COLO668 (cell line): Measurements from ENCODE around the gene MCM10.

ENCODE experiments used
- DNase-seq: peaks from one replicate; lab custom pipeline; 2025; ENCODE audit not compliant: unreplicated experiment; lab: John Stamatoyannopoulos, UW

MCM10 gene

DNA sequence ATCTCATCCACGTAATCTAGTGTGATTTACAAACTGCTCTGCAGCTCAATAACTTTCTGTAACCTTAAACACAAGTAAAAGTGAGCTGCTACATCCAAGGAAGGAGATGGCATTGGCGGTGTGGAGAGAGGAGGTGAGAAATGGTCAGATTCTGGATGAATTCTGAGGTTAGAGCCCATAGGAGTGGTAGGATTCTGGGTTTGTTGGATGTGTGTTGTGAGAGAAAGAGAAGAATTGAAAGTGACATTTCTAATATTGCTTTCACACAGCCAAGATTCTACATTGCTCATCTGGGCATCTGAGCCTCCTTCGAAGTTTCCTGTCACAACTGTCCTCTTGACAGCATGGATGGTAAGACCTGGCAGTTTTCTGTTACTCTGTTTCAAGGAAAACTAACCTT, 2.5 kb downstream of the MCM10 start:
- no peak for DNase-seq

DNA sequence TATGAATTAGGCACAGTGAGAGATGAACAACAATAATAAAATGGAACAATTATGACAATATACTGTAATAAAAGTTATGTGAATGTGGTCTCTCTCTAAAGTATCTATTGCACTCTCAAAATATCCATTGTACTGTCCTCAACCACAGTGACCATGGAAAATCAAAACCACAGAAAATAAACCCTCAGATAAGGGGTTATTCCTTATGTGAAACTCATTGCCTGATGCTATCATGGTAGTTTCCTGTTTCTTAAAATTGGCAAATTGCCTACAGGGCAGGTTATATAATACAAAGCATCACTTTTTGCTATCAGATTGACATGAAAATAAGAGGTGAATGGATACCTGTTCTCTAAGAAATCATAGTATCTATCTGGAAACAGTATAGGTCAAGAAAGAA, 3.8 kb downstream of the MCM10 start:
- no peak for DNase-seq

DNA sequence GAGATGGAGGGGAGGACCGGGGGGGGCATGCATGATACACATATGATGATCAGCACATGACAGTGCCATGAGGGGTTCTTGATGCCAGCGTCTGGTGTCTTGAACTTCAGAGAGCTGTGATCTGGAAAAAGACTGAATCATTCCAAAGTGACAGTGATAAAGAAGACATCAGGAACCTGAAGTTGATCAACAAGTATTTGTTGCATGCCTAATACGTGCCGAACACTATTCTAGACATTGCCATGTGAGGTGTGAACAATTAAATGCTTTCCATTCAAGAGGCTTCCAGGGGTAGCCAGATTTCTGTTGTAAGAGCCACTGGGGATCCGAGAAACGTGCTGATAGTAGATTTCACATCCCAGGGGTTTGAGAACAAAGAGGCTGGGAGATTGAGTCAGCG, 6.2 kb downstream of the MCM10 start:
- DNase-seq: no peak

DNA sequence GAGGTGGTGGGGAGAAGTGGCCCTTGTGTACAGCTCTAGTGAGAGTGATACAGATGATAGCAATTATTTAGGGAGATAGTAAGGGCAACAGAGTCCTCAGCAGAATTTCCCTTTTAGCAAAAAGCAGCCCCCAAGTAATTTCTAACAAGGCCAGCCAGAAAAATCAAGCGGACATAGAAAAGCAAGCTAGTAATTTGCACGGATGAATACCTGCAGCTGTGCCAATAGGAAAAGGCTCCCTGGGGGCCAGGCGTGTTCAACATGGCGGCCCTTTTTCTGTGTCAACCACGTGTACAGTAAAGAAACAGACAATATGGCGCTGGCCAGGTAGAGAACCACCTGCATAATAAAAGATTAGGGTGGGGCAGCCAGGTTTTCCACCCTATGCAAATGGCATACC, 7.4 kb downstream of the MCM10 start:
- DNase-seq: no peak

DNA sequence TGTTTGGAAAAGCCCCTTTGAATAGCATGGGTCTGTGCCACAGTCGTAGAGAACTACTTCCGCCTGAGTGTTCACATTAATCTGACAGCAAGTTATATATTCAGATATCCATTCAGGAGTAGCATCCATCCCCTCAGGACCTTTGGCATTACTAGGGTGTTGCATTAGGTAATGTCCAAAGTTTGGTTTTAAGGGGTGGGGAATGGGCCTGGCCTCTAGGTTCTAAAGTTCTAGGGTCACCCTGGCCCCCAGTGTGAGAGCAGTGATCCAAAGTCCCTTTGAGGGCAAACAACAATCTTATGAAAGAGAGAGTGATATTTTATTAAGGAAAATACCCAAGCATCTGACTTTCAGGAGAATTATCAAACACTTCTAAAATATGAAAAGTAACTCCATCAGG, 12.3 kb downstream of the MCM10 start:
- DNase-seq: no peak

DNA sequence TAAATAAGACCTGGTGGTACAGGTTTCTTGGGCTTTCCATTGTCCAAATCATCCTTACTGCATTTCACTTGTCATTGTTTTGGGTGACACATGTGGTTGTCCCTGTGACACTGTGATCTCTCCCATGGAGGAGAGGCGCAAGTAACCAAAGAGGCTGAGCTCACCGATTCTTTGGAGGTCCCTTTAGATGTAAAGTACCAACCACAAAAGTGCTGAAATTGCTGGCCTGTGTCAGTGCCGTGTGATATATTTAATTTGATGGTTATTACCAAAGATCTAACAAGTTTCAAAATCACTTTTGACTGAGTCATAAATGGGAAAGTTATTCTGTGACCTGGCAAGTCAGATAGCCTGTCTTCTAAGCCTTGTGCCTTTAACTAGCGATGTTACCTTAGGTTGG, 19.4 kb downstream of the MCM10 start:
- DNase-seq: no peak

DNA sequence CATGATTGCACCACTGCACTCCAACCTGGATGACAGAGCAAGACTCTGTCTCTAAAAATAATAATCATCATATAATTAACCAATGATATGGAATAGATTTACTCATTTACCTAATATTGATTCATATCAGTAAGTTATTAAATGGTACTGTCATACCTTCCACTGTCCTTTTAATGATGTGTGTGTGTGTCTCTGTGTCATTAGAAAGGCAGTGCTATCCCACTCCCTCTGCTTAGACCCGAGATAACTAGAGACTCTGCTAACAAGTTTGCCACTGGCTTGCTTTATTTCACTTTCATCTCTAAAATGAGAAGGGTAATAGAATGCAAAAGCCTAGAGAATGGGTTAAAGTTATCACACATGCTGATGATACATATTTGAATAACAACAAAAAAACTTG, 21.1 kb downstream of the MCM10 start:
- DNase-seq: no peak

DNA sequence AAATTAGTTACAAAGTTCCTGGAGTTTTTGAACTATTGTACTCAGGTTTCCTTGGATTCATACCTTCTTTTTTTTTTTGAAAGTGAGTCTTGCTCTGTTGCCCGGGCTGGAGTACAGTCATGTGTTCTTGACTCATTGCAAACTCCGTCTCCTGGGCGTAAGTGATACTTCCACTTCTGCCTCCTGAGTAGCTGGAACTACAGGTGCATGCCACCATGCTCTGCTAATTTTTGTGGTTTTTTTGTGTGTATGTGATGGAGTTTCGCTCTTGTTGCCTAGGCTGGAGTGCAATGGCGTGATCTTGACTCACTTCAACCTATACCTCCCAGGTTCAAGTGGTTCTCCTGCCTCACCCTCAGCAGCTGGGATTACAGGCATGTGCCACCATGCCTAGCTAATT, 22.3 kb downstream of the MCM10 start:
- no peak for DNase-seq

DNA sequence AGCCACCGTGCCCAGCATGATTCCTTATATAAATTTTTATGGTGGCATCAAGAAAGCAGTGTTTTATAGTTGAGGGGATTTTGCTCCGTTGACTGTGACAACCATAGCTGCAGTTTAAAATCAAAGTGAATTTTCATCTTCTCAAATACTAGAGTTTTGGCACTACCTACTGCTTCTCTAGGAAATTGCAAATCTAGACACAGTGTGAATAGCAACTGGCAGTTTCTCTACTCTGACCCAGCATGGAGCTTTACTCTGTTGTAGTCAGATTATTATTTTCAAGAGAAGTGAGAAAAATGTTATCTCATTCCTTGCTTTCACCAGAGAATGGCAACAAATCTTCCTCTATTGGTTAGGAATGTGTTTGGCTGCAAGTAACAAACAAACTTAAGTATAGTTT, 22.9 kb downstream of the MCM10 start:
- DNase-seq: no peak

DNA sequence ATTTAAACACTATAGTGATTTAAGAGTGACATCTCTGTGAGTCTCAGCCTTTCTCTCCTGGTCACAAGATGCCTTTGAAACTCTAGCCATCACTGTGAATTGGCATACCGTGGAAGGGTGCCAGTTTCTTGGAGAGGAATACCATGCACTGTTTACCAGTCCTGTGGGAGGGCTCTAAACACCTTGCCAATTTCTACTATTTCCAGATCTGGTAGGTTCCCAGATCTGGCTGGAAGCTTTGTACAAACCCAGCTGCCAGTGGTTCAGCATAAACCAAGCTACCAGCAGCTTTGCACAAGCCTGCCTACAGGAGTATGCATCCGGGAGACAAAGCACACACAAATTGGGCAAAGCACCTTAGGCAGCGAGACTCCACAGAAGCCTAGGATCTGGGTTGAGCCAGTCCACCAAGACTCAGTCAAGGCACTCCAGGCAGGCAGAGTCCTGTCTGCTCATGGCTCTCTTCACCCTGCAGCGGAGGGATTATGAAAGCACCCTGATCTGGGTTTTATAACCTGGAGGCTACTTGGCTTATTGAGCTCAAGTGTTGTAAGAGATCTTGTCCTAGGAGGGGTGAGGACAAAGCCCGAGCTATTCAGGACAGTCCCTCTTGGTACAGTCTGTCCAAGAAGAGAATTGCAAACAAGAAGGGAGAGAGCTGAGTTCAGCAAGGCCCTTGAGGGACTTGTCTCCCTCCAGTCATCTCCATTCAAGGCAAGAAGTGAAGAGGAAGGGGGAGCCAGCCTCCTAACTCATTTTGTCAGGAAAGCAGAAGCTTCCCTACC, 23.6 kb downstream of the MCM10 start:
- DNase-seq: no peak

DNA sequence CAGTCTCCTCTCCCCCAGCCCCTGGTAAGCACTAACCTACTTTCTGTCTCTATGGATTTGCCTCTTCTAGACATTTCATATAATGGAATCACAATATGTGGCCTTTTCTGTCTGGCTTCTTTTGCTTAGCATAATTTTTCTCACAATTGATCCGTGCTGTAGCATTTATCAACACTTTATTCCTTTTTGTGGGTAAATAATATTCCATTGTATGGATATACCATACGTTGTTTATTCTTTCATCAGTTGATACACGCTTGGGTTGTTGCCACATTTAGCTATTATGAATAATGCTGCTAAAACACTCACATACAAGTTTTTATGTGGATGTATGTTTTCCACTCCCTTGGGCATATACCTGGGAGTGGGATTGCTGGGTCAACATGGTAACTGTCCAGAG, 25.8 kb downstream of the MCM10 start:
- no peak for DNase-seq

DNA sequence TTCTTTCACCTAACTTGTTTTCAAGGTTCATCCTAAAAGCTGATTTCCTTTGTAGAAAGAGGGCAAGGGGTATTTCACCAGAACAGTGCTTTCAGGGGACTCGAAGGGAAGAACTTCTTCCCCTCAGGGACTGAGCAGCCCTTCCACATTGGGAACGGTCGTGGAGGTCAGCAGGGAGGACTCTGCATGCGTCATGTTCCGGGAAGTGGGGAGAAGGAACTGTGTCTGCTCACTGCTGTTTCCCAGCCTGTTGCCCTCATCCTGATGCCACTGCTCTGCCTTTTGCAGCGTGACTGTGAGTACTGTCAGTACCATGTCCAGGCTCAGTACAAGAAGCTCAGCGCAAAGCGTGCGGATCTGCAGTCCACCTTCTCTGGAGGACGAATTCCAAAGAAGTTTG, 27.2 kb downstream of the MCM10 start:
- DNase-seq: no peak

DNA sequence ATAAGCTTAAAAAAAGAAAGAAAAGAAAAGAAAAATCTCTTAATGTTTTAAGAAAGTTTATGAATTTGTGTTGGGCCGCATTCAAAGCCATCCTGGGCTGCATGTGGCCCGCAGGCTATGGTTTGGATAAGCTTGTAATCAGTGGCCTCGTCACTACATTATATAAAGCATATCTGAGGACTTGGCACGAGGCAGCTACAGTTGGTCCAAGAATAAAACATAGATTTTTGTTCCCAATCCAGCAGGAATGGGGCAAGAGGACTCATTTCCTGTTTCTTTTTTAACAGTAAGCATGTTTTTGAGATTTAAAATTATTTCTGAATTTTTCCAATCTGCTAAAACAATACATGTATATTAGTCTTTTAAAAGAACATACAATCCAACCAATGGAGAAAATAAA, 28.6 kb downstream of the MCM10 start:
- DNase-seq: no peak

DNA sequence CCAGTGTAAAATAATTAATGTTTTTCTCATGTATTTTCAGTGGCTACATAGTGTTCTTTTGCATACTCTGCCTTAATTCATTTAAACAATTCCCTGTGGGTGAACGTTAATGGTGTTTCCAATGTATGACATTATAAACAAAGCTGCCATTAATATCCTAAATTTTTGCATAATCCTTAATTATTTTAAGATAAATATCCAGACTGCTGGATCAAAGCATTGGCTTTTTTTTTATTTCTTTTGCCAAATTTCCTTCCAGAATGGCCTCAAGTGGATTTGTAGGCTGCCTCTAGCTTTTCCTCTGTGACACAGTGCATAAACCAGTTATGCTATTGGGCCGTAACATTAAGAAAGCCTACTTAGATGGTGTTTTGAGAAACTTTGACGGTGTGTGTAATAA, 29.5 kb downstream of the MCM10 start:
- DNase-seq: no peak

DNA sequence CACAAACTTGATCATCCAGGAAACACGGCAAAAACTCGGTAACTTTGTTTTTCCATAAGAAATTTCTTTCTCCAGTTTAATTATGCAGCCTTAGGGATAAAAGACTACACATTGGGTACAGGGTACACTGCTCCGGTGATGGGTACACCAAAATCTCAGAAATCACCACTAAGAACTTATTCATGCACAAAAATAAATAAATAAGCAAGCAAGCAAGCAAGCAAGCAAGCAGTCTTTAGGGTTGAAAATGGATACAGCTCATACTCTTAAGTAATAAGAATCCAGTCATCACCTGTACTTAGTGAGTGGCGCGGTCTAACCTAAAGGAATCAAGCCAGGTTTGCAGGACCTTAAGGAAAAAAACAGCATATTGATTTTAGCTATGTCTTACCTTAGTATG, 30.0 kb downstream of the MCM10 start:
- DNase-seq: no peak

DNA sequence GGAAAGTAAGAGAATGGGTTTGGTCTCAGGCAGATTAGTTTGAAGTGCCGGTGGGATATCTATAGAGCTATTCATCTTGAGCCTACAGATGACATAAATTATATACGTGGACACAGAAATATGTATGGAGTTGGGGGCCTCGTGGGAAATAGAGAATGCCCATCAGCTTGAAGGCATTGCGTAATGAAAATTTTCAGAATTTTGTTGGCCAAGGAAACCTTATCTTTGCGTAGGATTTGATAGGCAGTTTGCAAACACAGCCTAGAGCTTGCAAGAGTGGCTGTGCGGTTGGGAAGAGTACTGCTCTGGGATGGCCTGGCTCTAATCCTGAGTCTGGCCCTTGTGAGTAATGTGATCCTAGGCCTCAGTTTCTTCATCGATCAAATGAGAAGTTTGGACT, 32.3 kb downstream of the MCM10 start:
- no peak for DNase-seq

DNA sequence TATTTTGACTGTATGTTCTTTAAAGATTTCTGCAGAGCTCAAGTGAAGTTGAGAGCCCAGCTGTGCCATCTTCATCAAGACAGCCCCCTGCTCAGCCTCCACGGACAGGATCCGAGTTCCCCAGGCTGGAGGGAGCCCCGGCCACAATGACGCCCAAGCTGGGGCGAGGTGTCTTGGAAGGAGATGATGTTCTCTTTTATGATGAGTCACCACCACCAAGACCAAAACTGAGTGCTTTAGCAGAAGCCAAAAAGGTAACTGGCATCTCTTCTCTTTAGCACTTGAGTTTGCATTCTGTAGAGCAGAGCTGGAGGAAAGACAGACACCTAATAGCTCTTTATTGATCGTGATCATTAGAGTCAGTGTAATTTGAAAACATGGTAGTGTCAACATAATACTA, 33.7 kb downstream of the MCM10 start:
- DNase-seq: no peak

DNA sequence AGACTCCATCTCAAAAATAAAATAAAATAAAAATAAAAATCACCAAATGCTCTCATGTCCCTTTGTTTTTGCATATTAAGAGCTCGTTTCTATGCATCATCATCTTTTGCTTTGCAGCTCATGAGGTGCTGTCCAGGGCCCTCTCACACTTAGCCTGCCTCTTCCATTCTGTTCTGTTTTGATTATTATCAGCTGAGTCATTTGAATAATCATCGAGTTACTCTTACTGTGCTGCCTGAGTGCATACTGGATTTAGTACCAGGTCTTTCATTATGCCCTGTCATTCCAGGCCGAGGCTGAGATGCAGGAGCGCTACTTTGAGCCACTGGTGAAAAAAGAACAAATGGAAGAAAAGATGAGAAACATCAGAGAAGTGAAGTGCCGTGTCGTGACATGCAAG, 39.8 kb downstream of the MCM10 start:
- DNase-seq: no peak

DNA sequence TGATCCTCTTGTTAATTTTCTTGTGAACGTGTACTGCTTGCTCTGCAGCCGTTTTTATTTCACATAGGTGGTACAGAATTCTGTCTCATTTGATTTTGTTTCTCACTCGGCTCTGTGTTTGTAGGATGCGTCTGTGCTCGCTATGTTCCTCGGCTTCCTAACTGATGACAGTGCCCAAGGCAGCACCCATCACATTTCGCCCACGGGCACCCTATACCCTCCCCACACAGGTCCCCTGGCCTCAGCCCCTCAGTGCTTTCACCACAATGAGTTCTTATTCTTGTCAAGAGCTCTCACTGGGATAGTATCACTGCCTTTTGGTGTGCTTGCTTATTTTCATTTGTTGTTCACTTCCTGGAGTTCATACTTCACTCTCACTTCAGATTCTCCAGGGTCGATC, 44.7 kb downstream of the MCM10 start:
- DNase-seq: no peak

DNA sequence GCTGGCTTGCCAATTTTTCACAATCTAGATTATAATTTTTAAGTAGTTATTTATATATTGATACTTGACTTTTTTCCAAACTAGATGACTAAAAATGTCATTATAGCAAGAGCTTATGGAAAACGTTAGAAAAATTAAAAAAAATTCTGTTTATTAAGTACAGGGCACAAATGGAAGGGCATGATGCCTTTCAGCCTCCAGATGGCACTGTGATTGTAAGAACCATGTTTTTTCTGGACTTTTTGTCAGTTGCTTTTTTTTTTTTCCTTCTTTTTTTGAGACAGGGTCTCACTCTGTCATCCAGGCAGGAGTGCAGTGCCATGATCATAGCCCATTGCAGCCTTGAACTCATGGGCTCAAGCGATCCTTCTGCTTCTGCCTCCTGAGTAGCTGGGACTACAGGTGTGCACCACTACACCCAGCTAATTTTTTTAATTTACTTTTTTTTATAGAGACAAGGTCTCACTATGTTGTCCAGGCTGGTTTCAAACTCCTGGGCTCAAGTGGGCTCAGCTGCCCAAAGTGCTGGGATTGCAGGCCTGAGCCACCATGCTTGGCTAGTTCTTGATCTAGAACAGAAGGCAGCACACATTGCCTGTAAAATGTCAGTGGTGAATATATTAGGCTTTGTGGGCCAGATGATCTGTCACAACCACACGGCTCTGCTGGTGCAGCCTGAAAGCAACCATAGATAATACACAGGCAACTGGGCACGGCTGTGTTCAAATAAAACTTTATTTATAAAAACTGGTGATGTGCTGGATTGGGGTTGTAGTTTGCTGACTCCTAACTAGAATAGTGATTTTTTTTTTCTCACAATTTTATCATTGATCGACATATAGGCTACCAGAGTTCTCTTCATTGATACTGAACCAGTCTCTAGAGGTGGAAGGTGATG, 45.4 kb downstream of the MCM10 start:
- DNase-seq: no peak

DNA sequence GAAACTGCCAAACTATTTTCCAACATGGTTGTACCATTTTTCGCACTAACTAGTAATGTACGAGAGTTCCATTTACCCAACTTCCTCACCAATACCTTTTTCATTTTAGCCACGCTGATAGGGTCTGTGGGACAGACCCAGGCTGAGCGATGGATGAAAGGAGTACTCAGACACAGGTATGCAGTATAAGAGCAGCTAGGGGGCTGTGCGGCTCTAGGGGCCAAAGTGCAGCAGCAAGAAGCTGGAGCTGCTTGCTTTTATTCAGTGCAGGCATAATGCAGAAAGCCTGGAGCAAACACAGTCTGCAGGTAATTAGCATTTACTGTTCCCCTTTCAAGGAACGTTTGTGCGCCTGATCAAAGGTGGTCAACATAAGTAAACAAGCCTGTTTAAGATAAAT, 51.8 kb downstream of the MCM10 start:
- DNase-seq: no peak

DNA sequence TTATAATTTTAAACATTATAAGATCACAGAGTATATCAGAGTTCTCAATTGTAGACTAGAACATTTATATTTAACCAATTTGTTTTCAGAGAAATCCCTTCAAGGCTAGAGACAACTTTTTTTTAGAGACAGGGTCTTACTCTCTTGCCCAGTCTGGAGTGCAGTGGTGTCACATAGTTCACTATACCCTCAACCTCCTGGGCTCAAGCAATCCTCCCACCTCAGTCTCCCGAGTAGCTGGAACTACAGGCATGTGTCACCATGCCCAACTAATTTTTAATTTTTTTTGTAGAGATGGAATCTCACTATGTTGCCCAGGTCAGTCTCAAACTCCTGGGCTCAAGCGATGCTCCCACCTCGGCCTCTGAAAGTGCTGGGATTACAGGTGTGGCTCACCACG, 57.5 kb downstream of the MCM10 start:
- no peak for DNase-seq
